HepG2 (cell line): ENCODE results near the gene BIN1.

ENCODE experiments used
- MAFK ChIP-seq, 2 experiments: IDR thresholded peaks in 1 of 2; conservative IDR thresholded peaks in 1 of 2; 2 replicates each; pipeline ENCODE4 v1.6.1; 2011; ENCODE audit warnings: improper control_type of control experiment in 2 of 2, low read length in 2 of 2
- SUZ12 ChIP-seq: fragments of 150-350 bp; IDR thresholded peaks from 2 replicates; pipeline ENCODE4 v1.6.1; 2014; ENCODE audit warnings: low read depth, low read length
- TF ChIP-seq, protein P1 (sequence below): sonication (generic); formaldehyde crosslinking; IDR thresholded peaks from 2 replicates; pipeline ENCODE4 v1.5.0; 2020; ENCODE audit warnings: mild to moderate bottlenecking, missing genetic modification reagents, moderate library complexity

DNA sequence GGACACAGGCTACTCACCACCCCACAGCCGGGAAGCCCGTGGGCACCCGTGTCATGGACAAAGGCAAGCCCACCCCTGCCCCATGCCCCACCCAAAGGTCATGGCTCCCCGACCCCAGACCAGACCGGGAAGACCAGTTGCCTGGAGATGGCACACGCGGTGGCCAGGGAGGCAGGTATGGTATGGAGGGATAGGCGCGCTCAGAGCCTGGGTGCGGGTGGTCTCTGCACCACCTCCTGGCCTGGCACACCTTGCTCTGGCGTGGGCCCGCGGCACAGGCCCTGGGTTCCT lies 51.2 kb downstream of the BIN1 start:
- TF ChIP-seq, protein P1, sequence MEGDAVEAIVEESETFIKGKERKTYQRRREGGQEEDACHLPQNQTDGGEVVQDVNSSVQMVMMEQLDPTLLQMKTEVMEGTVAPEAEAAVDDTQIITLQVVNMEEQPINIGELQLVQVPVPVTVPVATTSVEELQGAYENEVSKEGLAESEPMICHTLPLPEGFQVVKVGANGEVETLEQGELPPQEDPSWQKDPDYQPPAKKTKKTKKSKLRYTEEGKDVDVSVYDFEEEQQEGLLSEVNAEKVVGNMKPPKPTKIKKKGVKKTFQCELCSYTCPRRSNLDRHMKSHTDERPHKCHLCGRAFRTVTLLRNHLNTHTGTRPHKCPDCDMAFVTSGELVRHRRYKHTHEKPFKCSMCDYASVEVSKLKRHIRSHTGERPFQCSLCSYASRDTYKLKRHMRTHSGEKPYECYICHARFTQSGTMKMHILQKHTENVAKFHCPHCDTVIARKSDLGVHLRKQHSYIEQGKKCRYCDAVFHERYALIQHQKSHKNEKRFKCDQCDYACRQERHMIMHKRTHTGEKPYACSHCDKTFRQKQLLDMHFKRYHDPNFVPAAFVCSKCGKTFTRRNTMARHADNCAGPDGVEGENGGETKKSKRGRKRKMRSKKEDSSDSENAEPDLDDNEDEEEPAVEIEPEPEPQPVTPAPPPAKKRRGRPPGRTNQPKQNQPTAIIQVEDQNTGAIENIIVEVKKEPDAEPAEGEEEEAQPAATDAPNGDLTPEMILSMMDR (CRISPR knock-in tag): no peak
- TF ChIP-seq SUZ12 (no peak), MAFK (conservative IDR thresholded peaks at IDR 0.05 in 1 of 2, IDR thresholded peaks at IDR 0.05 in 1 of 2; ENCODE audit: low read length in 2 of 2) (no peak)
